ENCODE data around the gene MINK1. TPM values are rescaled to one million over a fixed set of nuclear protein-coding genes. Genes with fewer than 3 reads are reported as not detected.

The MINK1 gene
- total and polyA plus RNA-seq, 2 of the 13 experiments (the other 11 are each of a cell fraction or from before 2014, with no cell fraction given): 17.2 to 63.9 TPM

- TF ChIP-seq KDM4B (CRISPR knock-in tag; IDR thresholded peaks at IDR 0.05) (no peak), CBX2 (IDR thresholded peaks at IDR 0.05; ENCODE audit: low read depth, low read length) (no peak), CBX2 (CRISPR knock-in tag; IDR thresholded peaks at IDR 0.05; ENCODE audit: low read depth) (no peak), ZBTB10 (CRISPR knock-in tag; IDR thresholded peaks at IDR 0.05; ENCODE audit: borderline replicate concordance) (no peak), ZBTB39 (CRISPR knock-in tag; IDR thresholded peaks at IDR 0.05) (no peak), GATAD2A (CRISPR knock-in tag; IDR thresholded peaks at IDR 0.05) (no peak), SNAPC4 (CRISPR knock-in tag; IDR thresholded peaks at IDR 0.05) (no peak), TBP (CRISPR knock-in tag; IDR thresholded peaks at IDR 0.05) (no peak), ATF4 (CRISPR knock-in tag; IDR thresholded peaks at IDR 0.05) (no peak), HIC2 (CRISPR knock-in tag; IDR thresholded peaks at IDR 0.05; ENCODE audit: low read depth) (no peak), ONECUT2 (CRISPR knock-in tag; IDR thresholded peaks at IDR 0.05) (no peak), NFE2L1 (CRISPR knock-in tag; IDR thresholded peaks at IDR 0.05; ENCODE audit: borderline replicate concordance) (no peak), BRCA1 (CRISPR knock-in tag; IDR thresholded peaks at IDR 0.05) (no peak), KLF13 (CRISPR knock-in tag; IDR thresholded peaks at IDR 0.05) (no peak), IRF1 (CRISPR knock-in tag; IDR thresholded peaks at IDR 0.05; ENCODE audit: low read depth) (no peak)
These were observed 26.1 kb upstream of the MINK1 start, which contains the start of gene PLD2 (continued) for GRCh38 chr17:4806777-4807604.
